Uterus (tissue), 4 donors: ENCODE results near the gene SH3PXD2A. TPM values are rescaled to one million over a fixed set of nuclear protein-coding genes. Genes with fewer than 3 reads are reported as not detected.
A peak's percentile ranks its signal among the peaks of the same experiment; 100 is the strongest.

Experiments
- DNase-seq, 2 donors: peaks; one replicate each; pipeline ENCODE4 v3.0.0-alpha.2; 2019 to 2020
- H3K27ac ChIP-seq, 2 donors: fragments of 200-600 bp; sonication (generic); 1 replicate in 1 of 2; 2 replicates in 1 of 2; pipeline ENCODE4 v1.5.1; 2016 to 2018
- H3K27me3 ChIP-seq, 2 donors: fragments of 200-600 bp; sonication (generic); one replicate each; pipeline ENCODE4 v1.5.1; 2018 to 2019; ENCODE audit warnings: control low read depth in 1 of 2
- H3K36me3 ChIP-seq, 2 donors: fragments of 200-600 bp; sonication (generic); one replicate each; pipeline ENCODE4 v1.5.1; 2019; ENCODE audit warnings: control low read depth in 1 of 2
- H3K4me1 ChIP-seq, 2 donors: fragments of 200-600 bp; sonication (generic); one replicate each; pipeline ENCODE4 v1.5.1; 2018 to 2019; ENCODE audit warnings: control low read depth in 1 of 2
- H3K4me3 ChIP-seq, 2 donors: fragments of 200-600 bp; sonication (generic); 1 replicate in 1 of 2; 2 replicates in 1 of 2; pipeline ENCODE4 v1.5.1; 2018 to 2019; ENCODE audit warnings: mild to moderate bottlenecking in 1 of 2
- H3K9me3 ChIP-seq, 2 donors: fragments of 200-600 bp; sonication (generic); one replicate each; pipeline ENCODE4 v1.5.1; 2019; ENCODE audit warnings: control low read depth in 1 of 2
- POLR2A ChIP-seq, 2 donors: fragments of 450-650 bp; IDR thresholded peaks; one replicate each; pipeline ENCODE4 v1.6.1; 2016; ENCODE audit warnings: antibody characterized with exemption in 2 of 2, mild to moderate bottlenecking in 1 of 2, moderate library complexity in 1 of 2
- intact Hi-C: fragments of 100-400 bp; cut with DNase I; formaldehyde crosslinking; loops from one replicate; pipeline ENCODE4 v1.15.1; 2023; ENCODE audit warnings: low total_unique reads
- total RNA-seq, 4 donors: library from RNA; depleted of rRNA in 3 of 4; stranded (reverse); fragments of >200 nt in 3 of 4; gene quantifications; one replicate each; pipeline versions ENCODE4 v1.1.0 to v1.2.4, GENCODE V29; 2014 to 2023
- TF ChIP-seq, protein P1 (sequence below), 4 experiments: fragments of 200-600 bp in 2 of 4; fragments of 450-650 bp in 2 of 4; sonication (generic) in 2 of 4; IDR thresholded peaks; one replicate each; pipeline ENCODE4 v1.5.1; 2016 to 2019; ENCODE audit warnings: antibody characterized with exemption in 4 of 4, mild to moderate bottlenecking in 2 of 4, moderate library complexity in 1 of 4
- donor health status: DM: yes; HTN: yes; CAD: no.

SH3PXD2A gene
- total RNA-seq, 4 donors from 2014 or later = 12.6 to 117 (median 46.6) TPM

DNA sequence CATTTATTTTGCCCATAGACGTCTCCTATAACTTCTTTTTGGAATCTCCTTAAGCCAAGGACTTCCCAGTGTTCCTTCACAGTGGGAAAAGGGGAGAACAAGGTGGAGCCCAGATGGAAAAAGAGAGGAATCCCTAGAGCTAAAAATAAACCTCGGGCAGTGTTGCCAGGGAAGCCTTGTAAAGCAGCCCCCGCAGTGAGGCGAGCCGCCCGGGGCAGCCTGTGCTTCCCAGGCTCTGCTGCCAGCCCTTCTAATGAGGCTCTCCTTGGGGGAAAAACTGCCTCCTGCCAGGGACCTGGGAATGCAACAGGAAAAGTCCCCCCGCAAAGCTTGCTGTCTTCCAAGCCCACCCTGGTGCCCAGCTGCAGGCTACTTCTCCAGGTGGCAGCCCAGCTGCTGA is 71.7 kb downstream of the SH3PXD2A start:
- Histone ChIP-seq H3K4me3 (no peak overlapping the region), H3K27me3 (no peaks in the 10 kb centered on the region), H3K9me3 (no peaks in the 10 kb centered on the region), H3K36me3 (no peaks in the 10 kb centered on the region), H3K27ac (no peak overlapping the region), H3K4me1 (peaks cover 0 to 8% of the 10 kb centered on the region in 2 donors)
- TF ChIP-seq, protein P1, sequence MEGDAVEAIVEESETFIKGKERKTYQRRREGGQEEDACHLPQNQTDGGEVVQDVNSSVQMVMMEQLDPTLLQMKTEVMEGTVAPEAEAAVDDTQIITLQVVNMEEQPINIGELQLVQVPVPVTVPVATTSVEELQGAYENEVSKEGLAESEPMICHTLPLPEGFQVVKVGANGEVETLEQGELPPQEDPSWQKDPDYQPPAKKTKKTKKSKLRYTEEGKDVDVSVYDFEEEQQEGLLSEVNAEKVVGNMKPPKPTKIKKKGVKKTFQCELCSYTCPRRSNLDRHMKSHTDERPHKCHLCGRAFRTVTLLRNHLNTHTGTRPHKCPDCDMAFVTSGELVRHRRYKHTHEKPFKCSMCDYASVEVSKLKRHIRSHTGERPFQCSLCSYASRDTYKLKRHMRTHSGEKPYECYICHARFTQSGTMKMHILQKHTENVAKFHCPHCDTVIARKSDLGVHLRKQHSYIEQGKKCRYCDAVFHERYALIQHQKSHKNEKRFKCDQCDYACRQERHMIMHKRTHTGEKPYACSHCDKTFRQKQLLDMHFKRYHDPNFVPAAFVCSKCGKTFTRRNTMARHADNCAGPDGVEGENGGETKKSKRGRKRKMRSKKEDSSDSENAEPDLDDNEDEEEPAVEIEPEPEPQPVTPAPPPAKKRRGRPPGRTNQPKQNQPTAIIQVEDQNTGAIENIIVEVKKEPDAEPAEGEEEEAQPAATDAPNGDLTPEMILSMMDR (IDR thresholded peaks at IDR 0.05) = no peak
- no peak for TF ChIP-seq POLR2A (IDR thresholded peaks at IDR 0.05)
- DNase-seq = peak in 1 of 2 donors; percentile 53
- intact Hi-C loops = no loop called here

DNA sequence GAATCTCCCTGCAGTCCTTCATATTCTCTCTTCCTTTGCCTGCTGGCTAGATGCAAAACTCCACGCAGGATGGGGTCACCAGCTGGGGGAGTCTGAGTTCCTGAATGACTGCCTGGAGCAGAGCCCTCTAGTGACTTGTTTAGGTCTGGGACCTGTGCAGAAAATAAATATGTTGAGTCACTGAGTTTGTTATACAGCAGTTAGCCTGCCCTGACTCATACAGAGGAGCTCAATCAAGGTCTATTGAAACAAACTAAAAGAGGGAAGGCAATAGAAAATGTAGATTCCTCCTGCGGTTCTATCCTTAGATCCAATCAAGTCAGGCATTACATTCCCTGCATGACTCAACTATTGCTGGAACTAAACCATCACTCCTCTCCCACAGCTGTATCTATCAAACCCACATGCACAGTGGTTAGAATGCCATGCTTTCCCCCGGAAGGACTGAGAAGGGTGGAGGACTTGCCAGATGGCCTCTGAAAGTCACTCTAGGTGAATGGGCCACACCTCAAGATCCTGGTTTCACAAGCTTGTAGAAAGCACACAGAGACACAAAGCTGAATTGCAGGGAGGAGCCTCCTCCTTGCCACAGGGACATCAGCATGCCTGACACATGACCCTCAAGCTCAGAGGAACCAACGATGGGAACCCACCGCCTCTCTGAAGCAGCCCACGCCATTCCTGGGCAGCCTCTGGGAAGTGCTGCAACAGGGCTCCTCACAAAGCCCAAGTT is 73.9 kb downstream of the SH3PXD2A start:
- no peaks in the 10 kb centered on the region for H3K9me3 ChIP-seq
- H3K4me3 ChIP-seq = no peak overlapping the region
- no peaks in the 10 kb centered on the region for H3K27me3 ChIP-seq
- TF ChIP-seq, protein P1 (IDR thresholded peaks at IDR 0.05) = no peak
- no peak for TF ChIP-seq POLR2A (IDR thresholded peaks at IDR 0.05)
- no peaks in the 10 kb centered on the region for H3K36me3 ChIP-seq
- intact Hi-C loops = no loop called here
- no peak for DNase-seq
- no peak overlapping the region for H3K27ac ChIP-seq
- H3K4me1 ChIP-seq = peaks cover 0 to 20% of the 10 kb centered on the region in 2 donors

DNA sequence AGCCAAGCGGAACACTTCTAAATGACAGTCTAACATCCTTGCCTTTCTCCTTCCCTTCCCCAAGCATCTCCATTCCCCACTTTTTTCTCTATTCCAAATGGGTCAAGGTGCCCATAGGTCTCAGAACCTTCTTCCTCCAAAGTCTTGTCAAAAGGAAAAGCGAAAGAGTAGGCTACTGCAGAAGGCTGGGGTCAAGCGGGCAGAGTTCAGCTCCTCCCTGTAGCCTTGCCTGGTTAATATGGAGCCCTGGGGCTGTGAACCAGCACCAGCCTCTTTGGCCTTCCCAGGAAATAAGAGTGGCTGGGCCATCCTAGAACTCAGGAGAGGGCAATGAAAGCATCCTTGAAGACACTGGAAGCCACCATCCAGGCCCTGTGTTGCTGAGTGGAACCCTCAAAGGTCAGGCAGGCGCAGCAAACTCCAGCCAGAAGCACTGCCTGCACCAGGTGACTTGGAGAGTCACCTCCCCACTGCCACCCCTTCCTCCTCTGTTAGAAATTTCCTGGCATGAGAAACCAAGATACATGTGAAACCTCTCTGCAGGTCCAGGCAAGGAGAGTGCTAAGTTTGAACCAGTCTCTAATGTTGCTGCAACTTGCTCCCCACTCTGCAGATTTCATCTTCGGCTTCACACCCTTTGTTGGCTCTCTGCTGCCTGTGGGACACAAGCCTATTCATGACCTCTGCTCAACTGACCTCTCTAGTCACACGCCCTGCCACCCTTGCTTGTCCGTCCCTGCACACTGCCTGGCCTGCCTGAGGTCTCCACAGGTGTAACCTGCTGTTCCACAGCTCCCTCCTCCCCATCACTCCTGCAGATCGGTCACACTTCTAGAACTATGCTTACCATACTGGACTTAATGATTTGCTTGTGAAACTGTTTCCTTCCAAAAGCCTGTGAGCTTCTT is 74.9 kb downstream of the SH3PXD2A start:
- TF ChIP-seq POLR2A (IDR thresholded peaks at IDR 0.05) = no peak
- TF ChIP-seq, protein P1 (IDR thresholded peaks at IDR 0.05) = no peak

DNA sequence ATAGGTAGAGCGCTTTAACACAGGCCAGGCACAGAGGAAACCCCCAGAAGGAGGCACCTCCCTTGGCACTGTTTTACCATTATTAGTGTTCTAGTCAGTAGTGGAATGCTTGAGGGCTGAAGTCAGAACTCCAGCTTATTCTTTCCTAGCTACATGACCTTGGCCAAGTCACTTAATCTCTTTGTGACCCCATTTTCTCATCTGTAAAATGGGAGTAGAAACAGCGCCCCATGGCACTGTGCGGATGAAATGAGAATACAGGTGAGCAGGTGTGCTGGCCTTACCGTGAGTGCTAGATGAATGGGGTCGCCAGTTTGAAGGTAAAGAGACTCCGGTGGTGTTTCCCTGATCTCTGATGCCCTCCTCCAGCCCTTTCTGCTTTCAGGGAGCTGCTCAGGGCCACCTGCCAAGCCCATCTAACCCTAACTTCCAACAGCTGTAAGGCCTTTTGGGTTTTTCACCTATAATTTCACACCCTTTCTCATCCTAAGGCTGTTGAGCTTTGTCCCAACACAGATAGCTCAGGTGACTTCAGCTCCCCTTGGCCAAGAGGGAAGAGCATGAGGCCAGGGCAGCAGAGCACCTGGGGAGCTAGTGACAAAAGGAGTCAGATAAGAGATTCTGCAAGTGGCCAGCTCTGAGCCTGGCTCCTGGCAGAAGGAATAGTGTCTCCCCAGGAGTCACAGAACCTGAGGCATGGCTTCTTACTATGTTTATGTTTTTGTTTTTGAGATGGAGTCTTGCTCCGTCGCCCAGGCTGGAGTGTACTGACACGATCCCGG is 76.8 kb downstream of the SH3PXD2A start:
- no peak for DNase-seq
- Histone ChIP-seq H3K36me3 (no peaks in the 10 kb centered on the region), H3K4me3 (no peak overlapping the region), H3K4me1 (peaks cover 0 to 17% of the 10 kb centered on the region in 2 donors), H3K9me3 (no peaks in the 10 kb centered on the region), H3K27me3 (no peaks in the 10 kb centered on the region), H3K27ac (no peak overlapping the region)
- TF ChIP-seq, protein P1 (IDR thresholded peaks at IDR 0.05) = no peak
- no peak for TF ChIP-seq POLR2A (IDR thresholded peaks at IDR 0.05)
- intact Hi-C loops = no loop called here

More for the DNA sequence above, 74.9 kb downstream of the SH3PXD2A start:
- Histone ChIP-seq H3K9me3 (no peaks in the 10 kb centered on the region), H3K4me3 (no peak overlapping the region), H3K36me3 (no peaks in the 10 kb centered on the region), H3K27me3 (no peaks in the 10 kb centered on the region), H3K27ac (no peak overlapping the region), H3K4me1 (peaks cover 0 to 20% of the 10 kb centered on the region in 2 donors)
- no peak for DNase-seq
- intact Hi-C loops = no loop called here
